Esophagus muscularis mucosa (tissue), 3 donors: ENCODE results near the gene NQO2.

Experiments used
- POLR2A ChIP-seq: fragments of 450-650 bp; IDR thresholded peaks from one replicate; pipeline ENCODE4 v1.6.1; 2017; ENCODE audit warnings: antibody characterized with exemption, moderate library complexity, mild to moderate bottlenecking, low read depth
- POLR2AphosphoS5 ChIP-seq, 2 donors: sonication (generic); formaldehyde crosslinking; IDR thresholded peaks; one replicate each; pipeline ENCODE4 v1.6.1; 2017; ENCODE audit warnings: antibody characterized with exemption in 2 of 2
- TF ChIP-seq, protein P1 (sequence below), 3 experiments: fragments of 200-600 bp in 2 of 3; fragments of 450-650 bp in 1 of 3; sonication (generic) in 2 of 3; IDR thresholded peaks; one replicate each; pipeline ENCODE4 v1.5.1; 2017 to 2019; ENCODE audit warnings: antibody characterized with exemption in 3 of 3, mild to moderate bottlenecking in 2 of 3, moderate library complexity in 1 of 3

DNA sequence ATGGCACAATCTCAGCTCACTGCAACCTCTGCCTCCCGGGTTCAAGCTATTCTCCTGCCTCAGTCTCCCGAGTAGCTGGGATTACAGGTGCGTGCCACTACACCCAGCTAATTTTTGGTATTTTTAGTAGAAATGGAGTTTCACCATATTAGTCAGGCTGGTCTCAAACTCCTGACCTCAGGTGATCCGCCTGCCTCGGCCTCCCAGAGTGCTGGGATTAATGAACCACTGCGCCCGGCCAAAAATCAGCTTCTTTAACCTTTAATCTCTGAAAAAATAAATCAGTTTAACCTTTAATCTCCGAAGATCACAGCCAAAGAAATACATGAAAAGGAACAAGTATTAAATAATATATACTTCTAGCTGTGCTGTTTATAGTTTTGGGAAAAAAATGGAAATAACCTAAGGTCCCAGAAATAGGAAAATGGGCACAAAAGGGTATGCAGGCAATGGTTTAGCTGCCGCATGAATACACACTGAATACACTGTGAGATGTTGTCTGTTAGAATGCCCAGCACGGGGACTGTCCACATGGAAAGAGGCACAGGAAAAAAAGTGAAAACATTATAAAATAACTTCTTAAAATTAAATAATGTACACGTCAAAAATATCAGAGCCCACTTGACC, 1.6 kb downstream of the NQO2 start:
- TF ChIP-seq, protein P1, sequence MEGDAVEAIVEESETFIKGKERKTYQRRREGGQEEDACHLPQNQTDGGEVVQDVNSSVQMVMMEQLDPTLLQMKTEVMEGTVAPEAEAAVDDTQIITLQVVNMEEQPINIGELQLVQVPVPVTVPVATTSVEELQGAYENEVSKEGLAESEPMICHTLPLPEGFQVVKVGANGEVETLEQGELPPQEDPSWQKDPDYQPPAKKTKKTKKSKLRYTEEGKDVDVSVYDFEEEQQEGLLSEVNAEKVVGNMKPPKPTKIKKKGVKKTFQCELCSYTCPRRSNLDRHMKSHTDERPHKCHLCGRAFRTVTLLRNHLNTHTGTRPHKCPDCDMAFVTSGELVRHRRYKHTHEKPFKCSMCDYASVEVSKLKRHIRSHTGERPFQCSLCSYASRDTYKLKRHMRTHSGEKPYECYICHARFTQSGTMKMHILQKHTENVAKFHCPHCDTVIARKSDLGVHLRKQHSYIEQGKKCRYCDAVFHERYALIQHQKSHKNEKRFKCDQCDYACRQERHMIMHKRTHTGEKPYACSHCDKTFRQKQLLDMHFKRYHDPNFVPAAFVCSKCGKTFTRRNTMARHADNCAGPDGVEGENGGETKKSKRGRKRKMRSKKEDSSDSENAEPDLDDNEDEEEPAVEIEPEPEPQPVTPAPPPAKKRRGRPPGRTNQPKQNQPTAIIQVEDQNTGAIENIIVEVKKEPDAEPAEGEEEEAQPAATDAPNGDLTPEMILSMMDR (IDR thresholded peaks at IDR 0.05), result no peak
- no peak for TF ChIP-seq POLR2AphosphoS5 (IDR thresholded peaks at IDR 0.05)
- no peak for TF ChIP-seq POLR2A
